ENCODE data around the gene ENC1. TPM values are rescaled to one million over a fixed set of nuclear protein-coding genes. Genes with fewer than 3 reads are reported as not detected.

ENC1 gene
- total RNA-seq, 4 donors from 2014 or later, result 14.9 to 26.9 (median 22.0) TPM

GRCh38 chr5:74660140-74660539, 19.6 kb upstream of the ENC1 start:
- Histone ChIP-seq H3K4me1 (no peaks in the 10 kb centered on the region), H3K36me3 (no peaks in the 10 kb centered on the region), H3K27ac (no peak overlapping the region), H3K27me3 (no peaks in the 10 kb centered on the region), H3K4me3 (no peak overlapping the region), H3K9me3 (no peaks in the 10 kb centered on the region)
- no peak for DNase-seq
- 60 to 70% methylated on average over 1 of the region's 1 CpG for WGBS, 2 donors (ENCODE audit: low coverage in 1 of 2)
- TF ChIP-seq POLR2AphosphoS5 (IDR thresholded peaks at IDR 0.05), result no peak
- TF ChIP-seq EP300 (IDR thresholded peaks at IDR 0.05; ENCODE audit: low read depth), result no peak
- TF ChIP-seq POLR2A (IDR thresholded peaks at IDR 0.05), result no peak
- no peak for TF ChIP-seq CTCF (IDR thresholded peaks at IDR 0.05)
- in situ Hi-C loops (cut with MboI; ENCODE audit: low pct_ligation_motif_present in 1 of 4, low pct_unique_long_range_greater_than_20kb in 1 of 4, low sequenced_read_pairs in 3 of 4) (loop anchor here in 3 of 4 donors (25.0 kb wide), 2 partner anchors 252 to 1073 kb away; no protein-coding TSS in a partner anchor), intact Hi-C loops (cut with DNase I; ENCODE audit: low total_unique reads) (no loop called here)

GRCh38 chr5:74659172-74659571, 18.6 kb upstream of the ENC1 start:
- no peak for DNase-seq
- Histone ChIP-seq H3K4me1 (no peaks in the 10 kb centered on the region), H3K36me3 (no peaks in the 10 kb centered on the region), H3K9me3 (no peaks in the 10 kb centered on the region), H3K27ac (no peak overlapping the region), H3K4me3 (no peak overlapping the region), H3K27me3 (no peaks in the 10 kb centered on the region)
- TF ChIP-seq POLR2A (IDR thresholded peaks at IDR 0.05) (no peak), POLR2AphosphoS5 (IDR thresholded peaks at IDR 0.05) (no peak), EP300 (IDR thresholded peaks at IDR 0.05; ENCODE audit: low read depth) (no peak), CTCF (IDR thresholded peaks at IDR 0.05) (no peak)
- intact Hi-C loops (cut with DNase I; ENCODE audit: low total_unique reads), result no loop called here
- 81 to 83% methylated on average over 1 to 3 of the region's 3 CpGs for WGBS, 2 donors (ENCODE audit: low coverage in 1 of 2)
- in situ Hi-C loops (cut with MboI; ENCODE audit: low pct_ligation_motif_present in 1 of 4, low pct_unique_long_range_greater_than_20kb in 1 of 4, low sequenced_read_pairs in 3 of 4), result loop anchor here in 3 of 4 donors (25.0 kb wide), 2 partner anchors 253 to 1072 kb away; no protein-coding TSS in a partner anchor

GRCh38 chr5:74657165-74657564, 16.6 kb upstream of the ENC1 start:
- no peak for DNase-seq
- Histone ChIP-seq H3K36me3 (no peaks in the 10 kb centered on the region), H3K27ac (no peak overlapping the region), H3K4me3 (no peak overlapping the region), H3K4me1 (no peaks in the 10 kb centered on the region), H3K9me3 (no peaks in the 10 kb centered on the region), H3K27me3 (no peaks in the 10 kb centered on the region)
- intact Hi-C loops (cut with DNase I; ENCODE audit: low total_unique reads), result no loop called here
- no peak for TF ChIP-seq CTCF (IDR thresholded peaks at IDR 0.05)
- no peak for TF ChIP-seq POLR2AphosphoS5 (IDR thresholded peaks at IDR 0.05)
- no peak for TF ChIP-seq EP300 (IDR thresholded peaks at IDR 0.05; ENCODE audit: low read depth)
- TF ChIP-seq POLR2A (IDR thresholded peaks at IDR 0.05), result no peak
- WGBS, 2 donors (ENCODE audit: low coverage in 1 of 2), result 65 to 79% methylated on average over 2 of the region's 2 CpGs
- in situ Hi-C loops (cut with MboI; ENCODE audit: low pct_ligation_motif_present in 1 of 4, low pct_unique_long_range_greater_than_20kb in 1 of 4, low sequenced_read_pairs in 3 of 4), result loop anchor here in 3 of 4 donors (25.0 kb wide), 2 partner anchors 255 to 1070 kb away; no protein-coding TSS in a partner anchor

- in situ Hi-C loops (cut with MboI; ENCODE audit: low pct_ligation_motif_present in 1 of 4, low pct_unique_long_range_greater_than_20kb in 1 of 4, low sequenced_read_pairs in 3 of 4), result loop anchor here in 3 of 4 donors (25.0 kb wide), 2 partner anchors 257 to 1068 kb away; no protein-coding TSS in a partner anchor
- TF ChIP-seq POLR2AphosphoS5 (IDR thresholded peaks at IDR 0.05) (no peak), EP300 (IDR thresholded peaks at IDR 0.05; ENCODE audit: low read depth) (no peak), CTCF (IDR thresholded peaks at IDR 0.05) (no peak), POLR2A (IDR thresholded peaks at IDR 0.05) (no peak)
These were observed 15.2 kb upstream of the ENC1 start for GRCh38 chr5:74655716-74656115.

More at GRCh38 chr5:74655716-74656115, 15.2 kb upstream of the ENC1 start:
- intact Hi-C loops (cut with DNase I; ENCODE audit: low total_unique reads), result no loop called here
- no peak for DNase-seq
- H3K4me1 ChIP-seq, result no peaks in the 10 kb centered on the region
- H3K36me3 ChIP-seq, result no peaks in the 10 kb centered on the region
- H3K9me3 ChIP-seq, result no peaks in the 10 kb centered on the region
- no peak overlapping the region for H3K4me3 ChIP-seq
- no peak overlapping the region for H3K27ac ChIP-seq
- H3K27me3 ChIP-seq, result no peaks in the 10 kb centered on the region
